GM08714 (cell line): ENCODE measurements around the gene CREB5.

ENCODE experiments used
- H3K4me3 ChIP-seq: fragments of 200-500 bp; sonication (Bioruptor generic); 2 replicates; pipeline ENCODE4 v1.5.1; 2014; ENCODE audit warnings: mild to moderate bottlenecking, low read length, inconsistent platforms
- ZNF274 ChIP-seq: IDR thresholded peaks from 2 replicates; pipeline ENCODE4 v1.6.1; 2012; ENCODE audit warnings: mild to moderate bottlenecking, low read depth, low read length

Gene CREB5

DNA sequence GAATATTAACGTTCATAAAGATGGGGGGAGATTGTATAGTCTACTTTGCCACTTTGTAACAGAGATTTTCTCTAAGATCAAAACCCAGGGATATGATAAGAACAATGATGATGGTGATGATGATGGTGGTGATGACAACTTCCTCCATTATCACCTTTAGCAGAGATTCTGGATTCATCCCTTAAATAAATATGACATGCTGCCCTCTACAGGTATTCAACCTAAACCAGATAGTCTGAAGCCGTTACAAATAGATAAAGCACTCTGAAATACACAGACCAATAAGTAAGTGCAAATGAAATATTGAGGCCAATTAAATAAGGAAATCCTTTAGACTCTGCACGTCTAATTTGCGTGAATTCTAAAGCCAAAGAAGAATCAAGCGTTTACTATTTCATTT, 211.5 kb downstream of the CREB5 start:
- no peak overlapping the region for H3K4me3 ChIP-seq
- TF ChIP-seq ZNF274 = no peak

DNA sequence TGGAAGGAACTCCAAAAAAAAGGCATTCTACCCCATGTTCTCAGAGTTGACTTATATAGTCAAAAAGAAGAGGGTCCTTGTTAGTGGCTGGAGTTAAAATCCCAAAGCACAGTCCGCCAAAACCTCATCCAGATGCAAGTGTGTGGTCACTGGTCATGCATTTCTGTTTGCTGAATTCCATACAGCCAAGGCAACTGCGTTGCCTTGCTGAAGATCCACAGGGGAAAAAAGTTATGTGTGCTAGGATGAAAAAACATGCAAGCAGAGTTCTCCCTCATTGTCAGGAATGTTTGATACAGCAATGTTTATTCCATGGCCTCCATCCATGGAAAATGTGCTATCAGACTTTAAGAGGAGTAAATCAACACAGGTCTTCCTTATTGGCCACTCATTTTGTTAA, 213.1 kb downstream of the CREB5 start:
- H3K4me3 ChIP-seq = no peak overlapping the region
- TF ChIP-seq ZNF274 = no peak

DNA sequence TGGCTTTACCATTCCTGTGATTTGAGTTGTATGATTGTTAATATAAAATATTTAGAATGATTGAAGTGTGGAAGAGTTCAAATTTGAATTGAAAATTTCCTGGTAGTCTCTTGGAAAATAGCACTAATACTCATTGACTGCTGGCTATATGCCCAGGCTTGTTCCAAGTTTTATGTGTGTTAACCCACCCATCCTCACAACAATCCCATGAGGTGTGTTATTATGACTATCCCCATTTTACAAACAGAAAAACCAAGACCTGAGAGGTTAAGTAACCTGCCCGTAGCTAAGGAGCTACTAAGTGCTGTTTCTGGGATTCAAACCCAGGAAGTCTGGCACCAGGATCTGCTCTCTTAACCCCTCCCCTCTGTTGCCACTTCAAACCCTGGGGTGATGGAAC, 213.9 kb downstream of the CREB5 start:
- no peak overlapping the region for H3K4me3 ChIP-seq
- no peak for TF ChIP-seq ZNF274

DNA sequence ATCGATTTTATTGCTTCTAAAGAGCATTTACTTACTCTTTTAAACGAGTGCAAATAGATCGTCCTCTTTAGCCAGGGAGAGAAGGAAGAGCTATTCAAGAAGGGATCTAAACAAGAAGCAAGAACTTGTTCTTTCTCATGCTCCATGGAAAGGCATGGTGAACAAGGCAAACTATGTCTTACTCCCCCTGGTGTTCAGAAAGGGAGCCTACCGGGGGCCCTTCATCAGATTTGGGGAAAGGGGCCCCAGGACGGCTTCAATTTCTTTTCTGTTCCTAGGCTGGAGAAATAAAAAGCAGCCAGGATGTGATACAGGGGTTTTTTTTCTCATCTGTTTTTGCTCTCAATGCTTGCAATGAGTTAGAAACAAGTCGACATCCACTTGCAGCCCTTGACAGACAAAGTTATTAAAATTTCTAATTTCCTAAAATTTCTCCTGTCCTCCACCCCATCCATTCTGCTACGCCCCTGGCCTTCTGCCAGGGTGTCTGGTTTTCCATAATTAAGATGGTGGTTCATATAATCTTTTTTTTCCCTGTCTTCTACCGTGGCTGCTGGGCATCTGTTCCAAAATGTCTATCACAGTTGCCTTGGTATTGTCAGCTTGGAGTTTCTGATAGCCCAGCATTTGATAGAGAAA, 214.4 kb downstream of the CREB5 start:
- no peak overlapping the region for H3K4me3 ChIP-seq
- no peak for TF ChIP-seq ZNF274

DNA sequence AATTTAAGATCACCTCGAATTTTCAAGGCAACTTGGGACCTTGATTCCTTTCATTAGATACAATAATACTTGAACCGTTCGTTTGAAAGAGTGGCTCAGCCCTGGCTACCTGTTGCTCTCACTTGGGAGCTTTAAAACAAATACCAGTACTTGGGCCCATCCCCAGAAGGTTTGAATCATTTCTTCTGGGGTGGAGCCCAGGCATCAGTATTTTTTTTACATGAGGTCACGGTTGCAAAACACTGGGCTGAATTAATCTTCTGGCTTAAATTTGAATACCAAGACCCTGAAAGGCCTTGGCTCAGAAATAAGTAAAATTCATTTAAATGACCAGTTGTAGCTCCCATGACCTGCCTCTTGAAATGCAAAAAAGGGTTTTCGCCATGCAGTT, 214.9 kb downstream of the CREB5 start:
- no peak overlapping the region for H3K4me3 ChIP-seq
- no peak for TF ChIP-seq ZNF274

DNA sequence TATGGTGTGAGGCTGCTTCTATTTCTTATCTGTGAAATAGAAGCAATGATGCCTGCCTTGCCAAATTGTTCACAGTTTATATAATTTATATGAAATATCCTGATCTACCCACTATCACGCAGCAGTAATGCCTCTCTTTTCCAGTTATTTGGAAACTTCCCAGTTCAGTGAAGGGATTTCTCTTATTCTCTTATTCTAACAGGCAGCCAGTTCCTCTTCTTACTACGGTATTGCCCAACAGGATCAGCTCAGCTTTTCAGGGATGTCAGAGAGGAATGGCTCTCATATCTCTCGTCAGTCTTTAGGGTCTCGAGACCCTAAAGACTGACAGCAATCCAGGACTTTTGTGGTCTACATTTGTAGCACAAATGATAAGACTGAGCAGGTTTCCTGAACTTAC, 215.6 kb downstream of the CREB5 start:
- no peak for TF ChIP-seq ZNF274
- no peak overlapping the region for H3K4me3 ChIP-seq

DNA sequence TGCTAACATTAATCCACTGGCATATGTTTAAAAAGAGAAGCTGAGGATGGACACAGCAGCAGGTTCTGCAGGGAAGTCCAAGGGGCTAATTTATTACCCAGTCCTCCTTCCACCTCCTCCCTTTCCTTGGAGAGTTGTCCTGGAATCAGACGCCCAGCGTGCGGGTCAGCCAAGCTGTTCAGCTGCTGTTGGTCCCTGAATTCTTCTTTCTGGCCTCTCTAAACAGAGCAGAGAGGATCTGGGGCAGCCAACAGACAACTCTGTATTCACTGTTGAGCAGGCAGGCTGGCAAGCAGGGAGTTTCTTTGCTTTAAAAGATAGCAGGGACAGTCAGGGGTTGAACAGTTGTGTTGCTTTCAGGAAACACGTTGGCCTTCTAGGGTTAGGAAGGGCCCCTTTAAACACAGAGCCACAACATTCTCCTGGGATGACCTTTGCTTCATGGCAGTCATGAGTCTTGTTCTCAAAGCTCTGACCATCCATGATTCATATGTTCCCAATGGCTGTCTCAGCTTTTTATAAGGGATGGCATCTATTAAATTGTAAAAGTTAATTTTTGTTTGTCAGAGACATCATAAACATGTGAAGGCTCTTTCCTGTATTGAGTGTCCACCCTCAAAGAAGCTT, 217.0 kb downstream of the CREB5 start:
- H3K4me3 ChIP-seq = no peak overlapping the region
- no peak for TF ChIP-seq ZNF274

DNA sequence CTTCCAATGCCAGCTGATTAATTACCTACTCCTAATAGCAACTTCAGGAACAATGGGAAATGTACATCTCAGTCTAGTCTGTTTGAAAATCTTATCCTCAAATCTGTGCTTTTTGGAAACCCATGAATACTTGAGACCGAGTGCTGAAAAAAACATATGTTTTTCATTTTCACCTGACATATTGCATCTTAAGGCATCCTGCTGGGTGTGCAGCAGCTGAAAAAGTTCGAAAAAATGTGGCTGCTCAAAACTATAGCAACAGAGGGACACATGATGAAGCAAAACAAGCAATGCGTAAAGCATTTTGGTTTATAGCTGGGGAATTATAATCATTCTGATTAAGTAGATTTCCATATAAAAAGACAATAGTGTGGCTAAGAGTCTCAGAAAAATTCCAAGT, 218.0 kb downstream of the CREB5 start:
- no peak for TF ChIP-seq ZNF274
- no peak overlapping the region for H3K4me3 ChIP-seq

DNA sequence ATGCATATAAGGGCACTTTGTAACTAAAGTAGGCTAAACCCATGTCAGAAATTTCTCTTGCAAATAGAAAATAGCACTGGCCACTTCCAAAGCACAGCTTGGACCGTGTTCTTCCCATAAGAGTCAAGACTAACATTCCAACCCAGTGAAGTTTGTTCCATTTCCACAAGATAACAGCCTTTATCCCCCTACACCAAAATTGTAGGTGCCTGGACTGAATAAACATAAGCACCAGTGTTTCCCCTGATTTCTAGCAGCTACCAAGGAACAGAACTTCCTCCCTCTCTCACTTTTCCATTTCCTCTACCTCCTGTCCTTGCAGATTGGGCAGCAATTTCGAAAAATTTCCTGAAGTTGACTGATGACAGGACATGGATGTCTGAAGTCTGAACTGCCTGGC, 219.7 kb downstream of the CREB5 start:
- no peak for TF ChIP-seq ZNF274
- no peak overlapping the region for H3K4me3 ChIP-seq

DNA sequence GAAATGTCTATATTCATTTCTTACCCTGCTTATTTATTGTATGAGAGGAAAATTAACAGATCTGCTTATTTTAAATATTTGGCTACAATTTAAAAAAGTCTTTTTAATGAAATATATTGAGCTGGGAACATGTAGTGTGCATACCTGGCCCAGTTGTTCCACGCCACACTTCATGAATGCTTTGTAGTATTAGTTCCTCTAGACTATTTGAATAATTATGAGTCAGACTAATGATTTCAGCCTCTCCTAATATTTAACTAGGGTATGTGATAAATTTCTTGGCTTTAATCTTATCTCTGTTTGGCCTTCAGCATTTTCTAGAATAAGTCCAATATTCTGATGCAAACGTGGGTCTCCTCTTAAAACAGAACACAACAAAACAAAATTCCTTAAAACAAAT, 226.6 kb downstream of the CREB5 start:
- no peak for TF ChIP-seq ZNF274
- H3K4me3 ChIP-seq = no peak overlapping the region

DNA sequence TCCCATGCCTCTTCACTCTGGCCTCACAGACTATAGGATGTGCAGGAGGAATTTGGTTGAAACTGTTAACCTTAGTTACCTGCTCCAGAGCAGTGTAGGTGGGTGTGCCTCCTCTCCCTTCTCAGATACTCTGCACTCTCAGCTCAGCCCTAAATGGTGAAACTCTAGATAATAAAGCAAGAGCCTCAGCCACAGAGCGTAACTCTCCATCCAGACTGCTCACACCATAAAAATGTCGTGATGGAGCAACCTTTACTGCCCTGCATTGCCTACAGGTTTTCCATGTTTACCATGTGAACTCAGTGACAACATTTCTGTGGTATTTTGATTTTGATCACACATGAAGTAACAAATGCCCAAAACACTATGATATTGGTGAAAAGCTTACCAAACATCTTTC, 227.7 kb downstream of the CREB5 start:
- no peak for TF ChIP-seq ZNF274
- no peak overlapping the region for H3K4me3 ChIP-seq

DNA sequence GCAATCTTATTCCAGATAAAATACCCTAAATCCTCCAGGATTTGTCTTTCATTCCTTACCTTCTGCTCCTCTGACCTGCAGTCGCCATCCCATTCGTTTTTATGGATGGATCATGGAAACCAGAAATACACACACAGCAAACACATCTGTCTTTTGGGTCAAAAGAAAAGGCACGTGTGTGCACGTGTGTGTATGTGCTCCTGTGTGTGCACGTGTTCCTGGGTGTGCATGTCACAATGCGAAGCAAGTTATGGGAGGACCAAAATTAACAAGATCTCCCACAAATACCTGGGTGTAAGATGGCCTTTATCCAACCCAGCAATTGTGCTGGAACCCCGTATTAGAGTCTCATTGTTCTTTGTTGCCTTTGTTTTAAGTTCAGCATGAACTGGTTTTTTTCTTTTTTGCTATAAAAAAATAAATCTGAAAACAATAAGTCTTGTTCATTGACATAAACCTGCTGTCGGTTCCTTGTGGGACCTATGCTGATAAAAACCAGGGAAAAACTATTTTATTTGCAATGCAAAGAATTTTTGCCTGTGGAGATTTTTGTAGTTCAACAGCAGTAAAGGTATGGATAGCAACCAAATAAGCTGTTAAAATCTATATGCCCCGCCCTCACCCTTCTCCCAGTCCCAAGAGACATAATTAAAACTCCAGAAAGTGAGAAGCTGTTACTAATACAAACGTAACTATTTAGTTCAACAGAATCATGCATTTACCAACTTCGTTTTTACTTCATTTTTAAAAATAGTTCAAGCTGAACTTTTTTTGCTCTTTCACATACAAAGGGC, 229.6 kb downstream of the CREB5 start:
- TF ChIP-seq ZNF274 = no peak
- H3K4me3 ChIP-seq = no peak overlapping the region

DNA sequence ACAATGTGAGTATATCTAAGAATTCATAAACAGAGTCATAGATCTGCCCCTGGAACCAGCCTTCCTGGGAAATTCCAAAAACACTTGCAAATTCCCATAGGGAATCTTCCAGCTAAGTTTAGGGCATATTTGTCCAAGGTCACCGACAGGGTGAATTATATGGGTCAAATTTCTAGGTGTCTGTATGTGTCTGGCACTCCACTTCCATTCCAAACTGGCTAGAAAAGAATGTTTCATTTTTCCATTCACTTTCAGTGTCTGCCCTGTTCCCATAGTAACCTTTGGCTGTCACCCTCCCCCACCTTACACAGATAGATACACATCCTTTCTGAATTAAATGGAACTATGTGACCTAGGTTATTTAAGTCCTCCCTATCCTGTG, 230.9 kb downstream of the CREB5 start:
- no peak overlapping the region for H3K4me3 ChIP-seq
- no peak for TF ChIP-seq ZNF274

DNA sequence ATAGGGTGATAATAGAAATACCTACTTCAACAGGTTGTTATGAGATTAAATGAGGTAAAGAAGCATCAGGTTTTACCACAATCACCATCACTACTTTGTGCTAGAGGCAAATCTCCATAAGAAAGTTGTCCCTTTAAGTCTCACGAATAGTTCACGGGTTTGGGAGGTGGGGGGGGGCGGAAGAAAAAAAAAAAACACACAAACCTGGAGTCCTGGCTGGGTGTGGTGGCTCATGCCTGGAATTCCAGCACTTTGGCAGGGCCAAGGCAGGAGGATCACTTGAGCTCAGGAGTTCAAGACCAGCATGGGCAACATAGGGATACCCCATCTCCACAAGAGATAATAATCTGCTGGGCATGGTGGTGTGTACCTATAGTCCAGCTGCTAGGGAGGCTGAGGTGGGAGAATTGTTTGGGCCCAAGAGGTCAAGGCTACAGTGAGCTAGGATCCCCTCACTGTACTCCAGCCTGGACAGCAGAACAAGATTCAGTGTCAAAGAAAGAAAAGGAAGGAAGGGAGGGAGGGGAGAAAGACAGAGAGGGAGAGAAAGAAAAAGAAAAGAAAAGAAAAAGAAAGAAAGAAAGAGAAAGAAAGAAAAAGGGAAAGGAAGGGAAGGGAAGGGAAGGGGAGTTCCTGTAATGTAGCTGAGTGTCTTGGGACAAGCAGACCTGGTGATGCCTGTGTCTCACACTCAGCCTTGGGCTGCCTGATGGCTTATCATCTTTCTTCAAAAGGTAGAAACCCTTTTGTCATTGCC, 231.4 kb downstream of the CREB5 start:
- no peak overlapping the region for H3K4me3 ChIP-seq
- TF ChIP-seq ZNF274 = no peak
